Cerebellar nuclear complex (tissue), 1 donor: ENCODE data around the gene RAB31.

Experiments used
- DNase-seq, 2 experiments: peaks; one replicate each; lab custom pipeline; 2025; lab: John Stamatoyannopoulos, UW

The RAB31 gene

DNA sequence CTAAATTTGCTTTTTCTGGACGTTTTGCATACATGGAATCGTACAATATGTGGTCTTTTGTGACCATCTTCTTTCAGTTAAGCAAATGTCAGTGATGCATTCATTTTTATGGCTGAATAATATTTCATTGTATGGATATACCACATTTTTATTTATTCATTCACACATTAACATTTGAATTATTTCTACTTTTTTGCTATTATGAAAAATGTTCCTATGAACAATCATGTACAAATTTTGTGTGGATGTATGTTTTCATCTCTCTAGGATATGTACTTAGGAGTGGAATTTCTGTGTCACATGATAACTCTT, 110.3 kb downstream of the RAB31 start:
- no peak for DNase-seq

DNA sequence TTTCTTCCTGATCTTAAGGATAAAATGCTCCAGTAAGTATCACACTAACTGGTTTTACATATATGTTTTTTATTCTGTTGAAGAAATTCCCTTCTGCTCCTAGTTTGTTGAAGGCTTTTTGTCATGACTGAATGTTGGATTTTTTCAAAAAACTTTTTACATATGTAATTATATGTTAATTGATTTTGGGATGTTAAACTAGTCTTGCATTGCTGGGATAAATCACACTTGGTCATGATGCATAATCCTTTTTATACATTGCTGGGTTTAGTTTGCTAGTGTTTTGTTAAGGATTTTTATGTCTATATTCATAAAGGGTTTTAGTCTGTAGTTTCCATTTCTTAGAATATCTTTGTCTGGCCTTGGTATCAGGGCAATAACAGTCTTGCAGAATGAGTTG, 112.0 kb downstream of the RAB31 start:
- no peak for DNase-seq

DNA sequence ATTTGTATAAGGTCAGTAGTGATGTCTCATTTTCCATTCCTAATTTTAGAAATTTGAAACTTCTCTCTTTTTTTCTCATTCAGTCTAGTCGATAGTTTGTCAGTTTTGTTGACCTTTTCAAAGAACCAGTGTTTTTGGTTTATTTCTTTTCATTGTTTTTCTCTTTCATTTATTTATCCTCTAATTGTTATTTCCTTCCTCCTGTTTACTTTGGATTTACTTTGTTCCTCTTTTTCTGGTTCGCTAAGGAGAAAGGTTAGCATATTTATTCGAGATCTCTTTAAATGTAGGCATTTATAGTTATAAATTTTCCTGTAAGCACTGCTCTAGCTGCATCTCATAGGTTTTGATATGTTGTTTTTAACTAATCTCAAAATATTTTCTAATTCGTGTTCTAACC, 112.6 kb downstream of the RAB31 start:
- no peak for DNase-seq

GRCh38 chr18:9822587-9823185, 114.6 kb downstream of the RAB31 start:
- DNase-seq: no peak

GRCh38 chr18:9823805-9824473, 115.8 kb downstream of the RAB31 start:
- DNase-seq: no peak

- no peak for DNase-seq
These were observed 116.4 kb downstream of the RAB31 start for GRCh38 chr18:9824474-9824832.

- DNase-seq: no peak
These were observed 116.9 kb downstream of the RAB31 start for GRCh38 chr18:9824952-9825371.

- DNase-seq: no peak
These were observed 117.5 kb downstream of the RAB31 start for GRCh38 chr18:9825571-9826073.

DNA sequence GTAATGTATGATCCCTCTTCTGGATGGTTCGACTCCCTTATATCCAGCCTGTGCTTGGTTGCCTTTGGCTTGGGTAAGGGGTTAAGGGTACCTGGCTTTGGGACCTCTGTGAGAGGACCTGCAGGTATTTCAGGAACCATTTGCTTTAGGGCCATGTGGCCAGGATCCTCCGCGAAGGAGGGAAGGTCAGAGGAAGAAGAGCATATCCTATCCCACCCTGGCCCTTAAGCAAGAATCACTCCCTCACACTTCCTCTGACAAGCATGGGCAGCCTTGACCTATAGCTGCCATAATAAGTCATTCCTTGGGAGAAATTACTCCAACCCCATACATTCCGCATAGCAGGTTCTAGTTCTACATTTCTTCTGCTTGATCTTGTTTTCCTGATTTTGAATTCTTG, 118.6 kb downstream of the RAB31 start:
- DNase-seq: no peak

DNA sequence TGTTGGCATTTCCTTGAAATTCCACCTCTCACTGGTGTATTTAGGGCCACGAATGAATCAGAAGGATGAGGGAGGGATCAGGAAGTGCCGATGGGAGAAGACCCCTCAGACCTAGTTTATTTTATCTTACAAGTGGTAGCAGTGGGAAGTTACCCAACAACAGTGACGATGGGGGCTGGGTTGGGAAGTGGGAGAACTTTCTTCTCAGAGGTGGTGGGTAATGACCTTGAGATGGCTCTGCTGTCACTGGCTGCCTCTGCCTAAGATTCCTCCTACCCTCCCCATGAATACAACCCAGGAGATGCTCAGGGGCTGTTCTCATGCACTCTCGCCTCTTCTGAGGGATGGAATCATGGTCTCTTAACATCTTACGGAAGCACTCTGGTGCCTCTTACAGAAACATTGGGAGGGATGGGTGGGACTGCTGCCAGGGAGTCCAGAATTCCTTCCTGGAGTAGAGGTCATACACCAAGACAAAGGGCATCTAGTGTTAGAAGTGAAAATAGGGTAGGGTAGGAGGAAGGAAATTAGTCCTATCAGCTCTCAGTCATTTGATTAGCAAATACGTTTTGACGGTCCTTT, 119.2 kb downstream of the RAB31 start:
- no peak for DNase-seq

- DNase-seq: no peak
These were observed 119.8 kb downstream of the RAB31 start for GRCh38 chr18:9827793-9828505.

DNA sequence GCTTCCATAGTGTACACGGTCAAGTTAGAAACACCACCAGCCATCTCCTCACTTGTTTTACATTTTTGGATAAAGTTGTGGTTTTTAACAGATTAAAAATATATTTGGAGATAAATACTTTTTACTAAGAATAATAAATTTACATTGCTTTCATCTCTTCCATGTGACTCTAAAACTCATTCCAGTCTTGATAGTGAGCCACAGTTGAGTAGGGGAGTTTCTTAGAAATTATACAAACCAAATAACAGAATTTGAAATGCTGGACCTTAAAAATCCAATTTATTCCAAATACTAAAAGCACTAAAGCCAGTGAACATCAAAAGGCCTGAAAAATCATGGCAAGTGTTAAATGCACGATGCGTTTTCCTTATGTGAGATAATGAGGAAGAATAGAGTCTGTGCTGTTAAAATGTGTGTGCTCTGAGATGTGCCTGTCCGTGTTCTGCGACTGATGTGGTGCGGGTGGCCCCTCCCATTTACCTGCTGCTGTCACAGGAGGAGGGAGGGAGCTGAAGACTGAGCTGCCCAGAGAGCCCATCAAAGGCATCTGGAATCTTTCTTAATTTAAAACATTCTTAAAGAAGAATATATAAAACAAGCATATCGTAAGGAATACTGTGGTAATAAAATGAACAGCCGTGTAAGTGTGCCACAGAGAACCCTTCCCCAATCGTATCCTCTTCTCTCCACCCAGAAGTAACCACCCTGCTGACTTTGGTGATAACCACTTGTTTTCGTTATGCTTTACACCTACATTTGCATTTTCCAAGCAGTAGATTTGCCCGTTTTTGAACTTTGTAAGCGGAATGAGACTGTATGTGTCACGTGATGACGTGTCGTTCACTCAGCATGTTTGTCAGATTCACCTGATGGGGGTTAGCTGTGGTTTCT, 120.7 kb downstream of the RAB31 start:
- DNase-seq: no peak

GRCh38 chr18:9829397-9829712, 121.3 kb downstream of the RAB31 start:
- DNase-seq: no peak

- no peak for DNase-seq
These were observed 123.1 kb downstream of the RAB31 start for GRCh38 chr18:9831036-9831722.

DNA sequence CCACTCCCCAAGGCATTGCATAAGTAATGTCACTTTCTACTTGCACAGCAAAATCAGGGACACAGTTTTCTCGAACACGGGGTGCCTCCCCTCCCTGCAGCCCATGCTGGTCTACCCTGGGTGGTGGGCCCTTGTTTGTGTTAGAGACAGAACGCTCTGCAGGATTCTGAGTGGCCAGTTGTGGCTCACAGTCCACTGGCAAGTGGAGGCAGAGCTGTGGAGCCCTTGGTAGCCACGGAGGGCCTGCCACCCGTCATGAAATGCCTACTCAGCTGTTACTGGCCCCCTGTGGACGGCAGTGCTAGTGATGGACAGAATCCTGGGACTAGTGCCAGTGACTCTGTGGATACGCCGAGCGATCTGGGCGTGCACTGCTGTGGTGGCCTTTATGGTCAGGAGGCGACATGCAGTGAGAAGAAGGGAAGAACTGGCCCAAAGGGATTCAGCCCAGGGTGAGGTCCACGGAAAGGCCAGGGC, 123.7 kb downstream of the RAB31 start:
- no peak for DNase-seq

GRCh38 chr18:9832871-9833270, 124.8 kb downstream of the RAB31 start:
- DNase-seq: no peak

DNA sequence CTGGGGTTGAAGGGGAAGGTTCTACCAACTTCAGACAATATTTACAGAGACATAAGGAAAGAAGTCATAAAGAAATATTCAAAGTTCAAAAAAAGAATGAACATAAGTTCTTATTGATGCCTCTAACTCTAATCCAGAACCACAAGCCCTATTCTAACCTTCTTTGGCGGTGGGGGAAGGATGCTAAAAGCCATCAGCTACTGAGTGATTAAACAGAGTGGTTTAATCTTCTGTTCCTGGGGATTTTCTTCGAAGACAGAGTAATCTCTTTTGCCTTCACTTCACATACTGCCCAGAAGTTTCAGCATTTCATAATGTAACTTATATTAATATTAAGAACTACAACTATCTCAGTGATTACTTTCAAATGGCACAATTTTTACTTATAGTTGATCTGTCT, 126.5 kb downstream of the RAB31 start:
- no peak for DNase-seq

DNA sequence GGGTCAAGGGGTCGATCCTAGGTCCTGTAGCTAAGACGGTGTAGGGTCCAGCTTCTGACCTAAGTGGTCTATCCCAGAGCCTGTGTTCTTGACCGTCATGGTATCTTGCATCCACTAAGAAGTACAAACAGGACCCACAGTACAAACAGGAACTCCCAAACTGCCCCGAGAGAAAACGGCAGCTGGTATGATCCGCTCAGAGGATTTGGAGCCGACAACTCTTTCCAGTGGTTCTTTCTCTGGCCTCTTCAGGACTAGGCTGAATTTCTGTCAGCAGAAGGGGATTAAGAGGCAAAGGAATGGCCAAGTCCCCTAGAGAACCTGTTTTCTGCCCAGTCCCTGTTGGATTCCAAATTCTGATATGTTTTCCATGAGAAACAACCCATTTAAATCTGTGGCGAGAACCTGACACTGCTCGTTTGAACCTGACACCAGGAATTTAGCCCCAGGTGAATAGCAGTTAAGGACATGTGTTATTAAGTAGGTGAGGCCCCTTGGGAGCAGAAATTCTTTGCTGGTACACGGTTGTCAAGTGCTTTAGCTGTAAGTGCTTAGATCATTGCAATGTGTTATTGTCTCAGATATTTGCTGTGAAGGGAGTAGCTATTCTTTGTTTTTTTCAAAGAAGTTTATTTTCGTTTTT, 127.1 kb downstream of the RAB31 start:
- no peak for DNase-seq

- no peak for DNase-seq
These were observed 127.7 kb downstream of the RAB31 start for GRCh38 chr18:9835825-9836224.

DNA sequence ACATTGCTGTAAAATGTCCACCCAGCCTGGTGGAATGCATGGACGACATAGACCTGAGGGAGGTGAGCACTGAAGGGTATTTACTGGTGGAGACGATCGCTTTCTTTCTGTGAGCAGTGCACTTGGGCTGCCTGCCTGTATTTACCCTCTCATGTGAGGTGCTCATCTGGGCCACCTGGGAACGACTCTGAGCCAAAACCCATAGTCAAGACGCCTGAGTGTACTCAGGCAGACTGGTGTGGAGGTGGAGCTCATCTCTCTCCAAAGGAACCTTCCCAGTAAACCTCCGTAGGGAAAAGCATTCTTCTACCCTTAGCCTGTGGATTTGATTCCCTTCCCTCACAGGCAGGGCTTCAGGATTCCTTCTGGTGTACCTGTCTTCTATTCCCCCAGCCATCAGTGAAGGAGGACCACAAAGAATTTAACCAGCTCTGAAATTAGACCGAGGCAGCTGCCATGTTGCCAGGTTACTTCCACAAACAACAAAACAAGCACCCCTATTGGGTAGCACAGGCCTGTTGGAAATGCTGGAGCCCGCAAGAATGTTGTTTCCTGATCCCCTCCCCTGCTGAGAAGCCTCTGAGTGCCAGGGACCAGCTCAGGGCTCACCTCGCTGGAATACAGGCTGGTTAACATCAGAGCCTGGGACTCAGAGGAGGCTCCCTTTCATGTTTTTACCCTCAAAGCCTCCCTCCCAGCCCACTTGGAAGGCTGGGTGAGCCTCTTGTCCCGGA, 130.2 kb downstream of the RAB31 start:
- no peak for DNase-seq
